ENCODE measurements around the gene MGMT. TPM values are rescaled to one million over a fixed set of nuclear protein-coding genes. Genes with fewer than 3 reads are reported as not detected.

MGMT gene
- total and polyA plus RNA-seq, 9 donors = 4.5 to 53.3 (median 25.4) TPM

- Histone ChIP-seq H3K27ac (no peak overlapping the region), H3K36me3 (no peaks in the 10 kb centered on the region), H3K27me3 (no peaks in the 10 kb centered on the region), H3K4me1 (ENCODE audit: insufficient read depth) (no peaks in the 10 kb centered on the region), H3K9me3 (no peaks in the 10 kb centered on the region), H3K4me3 (no peak overlapping the region)
- intact Hi-C loops (cut with DNase I) = loop anchor here in 1 of 4 donors (5.0 kb wide), 1 partner anchor 261 kb away; no protein-coding TSS in a partner anchor
- no peak for TF ChIP-seq POLR2A (IDR thresholded peaks at IDR 0.05)
- TF ChIP-seq CTCF (IDR thresholded peaks at IDR 0.05) = no peak
- no peak for TF ChIP-seq EP300 (IDR thresholded peaks at IDR 0.05)
- DNase-seq = no peak
- 85 to 87% (median 87%) methylated on average over 7 of the region's 7 CpGs for WGBS, 3 donors
These were observed 24.2 kb upstream of the MGMT start for GRCh38 chr10:129442866-129443265.

- Histone ChIP-seq H3K27me3 (no peaks in the 10 kb centered on the region), H3K4me3 (no peak overlapping the region), H3K9me3 (no peaks in the 10 kb centered on the region), H3K27ac (no peak overlapping the region), H3K36me3 (no peaks in the 10 kb centered on the region), H3K4me1 (ENCODE audit: insufficient read depth) (no peaks in the 10 kb centered on the region)
- TF ChIP-seq EP300 (IDR thresholded peaks at IDR 0.05) (no peak), CTCF (IDR thresholded peaks at IDR 0.05) (no peak), POLR2A (IDR thresholded peaks at IDR 0.05) (no peak)
- DNase-seq = no peak
- 79 to 83% (median 80%) methylated on average over 2 of the region's 2 CpGs for WGBS, 3 donors
- intact Hi-C loops (cut with DNase I) = loop anchor here in 1 of 4 donors (5.0 kb wide), 1 partner anchor 262 kb away; no protein-coding TSS in a partner anchor
These were observed 22.7 kb upstream of the MGMT start for GRCh38 chr10:129444359-129444758.

- no peak overlapping the region for H3K27ac ChIP-seq
- 92 to 94% (median 93%) methylated on average over 13 of the region's 13 CpGs for WGBS, 3 donors
- intact Hi-C loops (cut with DNase I) = no loop called here
- H3K4me3 ChIP-seq = no peak overlapping the region
- H3K27me3 ChIP-seq = no peaks in the 10 kb centered on the region
- no peak for DNase-seq
- no peaks in the 10 kb centered on the region for H3K4me1 ChIP-seq (ENCODE audit: insufficient read depth)
- H3K36me3 ChIP-seq = no peaks in the 10 kb centered on the region
- H3K9me3 ChIP-seq = no peaks in the 10 kb centered on the region
- TF ChIP-seq EP300 (IDR thresholded peaks at IDR 0.05) (no peak), POLR2A (IDR thresholded peaks at IDR 0.05) (no peak), CTCF (IDR thresholded peaks at IDR 0.05) (no peak)
These were observed 21.4 kb upstream of the MGMT start for GRCh38 chr10:129445436-129446182.

GRCh38 chr10:129446183-129446581, 20.9 kb upstream of the MGMT start:
- H3K36me3 ChIP-seq = no peaks in the 10 kb centered on the region
- H3K9me3 ChIP-seq = no peaks in the 10 kb centered on the region
- no peaks in the 10 kb centered on the region for H3K27me3 ChIP-seq
- DNase-seq = no peak
- H3K4me1 ChIP-seq (ENCODE audit: insufficient read depth) = no peaks in the 10 kb centered on the region
- TF ChIP-seq CTCF (IDR thresholded peaks at IDR 0.05) (no peak), POLR2A (IDR thresholded peaks at IDR 0.05) (no peak), EP300 (IDR thresholded peaks at IDR 0.05) (no peak)
- H3K4me3 ChIP-seq = no peak overlapping the region
- 79 to 87% (median 84%) methylated on average over 4 of the region's 4 CpGs for WGBS, 3 donors
- intact Hi-C loops (cut with DNase I) = no loop called here
- no peak overlapping the region for H3K27ac ChIP-seq

Measured in ovary (tissue), 9 donors.